GM12878 (cell line): ENCODE measurements around the gene TTLL13. TPM values are rescaled to one million over a fixed set of nuclear protein-coding genes. Genes with fewer than 3 reads are reported as not detected.

Experiments used
- ATAC-seq: fragments of 200-7000 bp; cut with Tn5 transposase; 3 replicates; pipeline ENCODE4 v1.9.1; 2020; ENCODE audit warnings: mild to moderate bottlenecking, moderate library complexity
- BruUV-seq: library from RNA; stranded (reverse); fragments of 400-500 nt; replicated peaks from 2 replicates; lab custom pipeline; 2021; lab: Mats Ljungman, UMichigan
- CTCF ChIA-PET: fragments of 300-600 bp; sonication (Branson Sonifier 250); formaldehyde crosslinking; extraction: SDS; loops from one replicate; lab custom pipeline; 2021; ENCODE audit warnings: inconsistent platforms; lab: Yijun Ruan, JAX
- POLR2A ChIA-PET: fragments of 350-600 bp; formaldehyde crosslinking; extraction: SDS; loops from one replicate; lab custom pipeline; 2021; ENCODE audit warnings: inconsistent platforms; lab: Charles Lee
- RAD21 ChIA-PET: fragments of 300-600 bp; sonication (Branson Sonifier 250); formaldehyde crosslinking; loops from one replicate; lab custom pipeline; 2023; ENCODE audit warnings: antibody characterized with exemption; ENCODE audit not compliant: unreplicated experiment; lab: Charles Lee
- SMC1A ChIA-PET: fragments of 300-600 bp; sonication (Branson Sonifier 250); formaldehyde crosslinking; loops from one replicate; lab custom pipeline; 2023; ENCODE audit not compliant: unreplicated experiment, uncharacterized antibody; lab: Charles Lee
- DNase-seq: peaks from one replicate; pipeline ENCODE4 v3.0.0-alpha.2; 2011; ENCODE audit warnings: low read depth, low spot score
- FAIRE-seq: peaks from 3 replicates; lab custom pipeline; 2011; peaks lifted over from hg19 to GRCh38; lab: Jason Lieb, UNC
- H2AFZ ChIP-seq: 2 replicates; pipeline ENCODE4 v1.6.0; 2011; ENCODE audit warnings: low read depth, low read length, control low read depth; ENCODE audit not compliant: control insufficient read depth
- H3K27ac ChIP-seq: 2 replicates; pipeline ENCODE4 v1.5.1; 2011; ENCODE audit warnings: control low read depth; ENCODE audit not compliant: control insufficient read depth, insufficient read depth
- H3K27me3 ChIP-seq, 2 experiments: replicated peaks in 1 of 2; 2 replicates each; pipeline versions ENCODE4 v1.6.0 to v1.6.1; 2011; ENCODE audit warnings: low read length in 1 of 2; ENCODE audit not compliant: control insufficient read depth in 2 of 2, insufficient read depth in 2 of 2
- H3K36me3 ChIP-seq, 2 experiments: 2 replicates each; pipeline ENCODE4 v1.5.1; 2011; ENCODE audit warnings: low read length in 1 of 2; ENCODE audit not compliant: control insufficient read depth in 2 of 2, insufficient read depth in 2 of 2
- H3K4me1 ChIP-seq: 2 replicates; pipeline ENCODE4 v1.6.1; 2011; ENCODE audit warnings: mild to moderate bottlenecking, low read length, moderate library complexity, mixed read lengths; ENCODE audit not compliant: control insufficient read depth, insufficient read depth
- H3K4me2 ChIP-seq: 2 replicates; pipeline ENCODE4 v1.6.0; 2011; ENCODE audit warnings: control low read depth; ENCODE audit not compliant: control insufficient read depth, insufficient read depth
- H3K4me3 ChIP-seq: fragments of 200-600 bp; sonication (generic); 2 replicates; pipeline ENCODE4 v1.5.1; 2016
- H3K79me2 ChIP-seq: 2 replicates; pipeline ENCODE4 v1.6.0; 2011; ENCODE audit warnings: low read length; ENCODE audit not compliant: control insufficient read depth, insufficient read depth
- H3K9ac ChIP-seq: 2 replicates; pipeline ENCODE4 v1.8.0; 2011; ENCODE audit warnings: low read length, control low read depth, mixed read lengths; ENCODE audit not compliant: control insufficient read depth, insufficient read depth
- H3K9me3 ChIP-seq: replicated peaks from 3 replicates; pipeline ENCODE4 v1.5.1; 2011; ENCODE audit warnings: mild to moderate bottlenecking, low read length; ENCODE audit not compliant: control insufficient read depth, insufficient read depth
- H4K20me1 ChIP-seq: 2 replicates; pipeline ENCODE4 v1.6.0; 2011; ENCODE audit not compliant: control insufficient read depth, insufficient read depth
- E4F1 ChIP-seq: fragments of 450-650 bp; IDR thresholded peaks from 2 replicates; pipeline ENCODE4 v1.6.1; 2018; ENCODE audit warnings: borderline replicate concordance, mild to moderate bottlenecking; ENCODE audit not compliant: partially characterized antibody
- FOS ChIP-seq: IDR thresholded peaks from 3 replicates; pipeline ENCODE4 v1.6.1; 2011; ENCODE audit warnings: borderline replicate concordance; ENCODE audit not compliant: insufficient read length; ENCODE audit errors: extremely low read depth
- HSF1 ChIP-seq: fragments of 150-350 bp; IDR thresholded peaks from 2 replicates; pipeline ENCODE4 v1.6.1; 2014; ENCODE audit warnings: mild to moderate bottlenecking, low read depth, low read length
- PAX5 ChIP-seq: IDR thresholded peaks from 2 replicates; pipeline ENCODE4 v1.6.1; 2011; ENCODE audit warnings: low read depth, low read length, borderline replicate concordance
- RAD21 ChIP-seq: IDR thresholded peaks from 2 replicates; pipeline ENCODE4 v1.6.1; 2011; ENCODE audit warnings: mild to moderate bottlenecking, low read depth, low read length, moderate library complexity; ENCODE audit not compliant: insufficient read depth
- SMARCA5 ChIP-seq: fragments of 450-650 bp; IDR thresholded peaks from 2 replicates; pipeline ENCODE4 v1.6.1; 2017; ENCODE audit warnings: mild to moderate bottlenecking
- SMC3 ChIP-seq: IDR thresholded peaks from 2 replicates; pipeline ENCODE4 v1.6.1; 2011; ENCODE audit warnings: low read length, improper control_type of control experiment, borderline replicate concordance
- SREBF2 ChIP-seq: IDR thresholded peaks from 2 replicates; pipeline ENCODE4 v1.6.1; 2012; ENCODE audit warnings: mild to moderate bottlenecking, low read length
- YY1 ChIP-seq: IDR thresholded peaks from 2 replicates; pipeline ENCODE4 v1.6.1; 2011; ENCODE audit warnings: low read depth, mild to moderate bottlenecking, low read length
- ZSCAN29 ChIP-seq: fragments of 450-650 bp; IDR thresholded peaks from 2 replicates; pipeline ENCODE4 v1.6.1; 2017; ENCODE audit warnings: mild to moderate bottlenecking, moderate library complexity
- WGBS: methylation state at CpG from one replicate; pipeline ENCODE4 v1.1.6; 2016; ENCODE audit warnings: low lambda C conversion rate; ENCODE audit not compliant: insufficient replicate concordance, insufficient coverage; ENCODE audit errors: missing lambda C conversion rate; 5-methylcytosine and 5-hydroxymethylcytosine counted together
- in situ Hi-C: fragments of 300-500 bp; cut with MboI; formaldehyde crosslinking; loops from 9 replicates; pipeline ENCODE4 v1.14.3; 2018; ENCODE audit warnings: mixed read lengths
- intact Hi-C: fragments of 100-400 bp; cut with micrococcal nuclease; formaldehyde crosslinking; loops from one replicate; pipeline ENCODE4 v1.14.2; 2022; ENCODE audit not compliant: unreplicated experiment
- polyA plus RNA-seq, 11 experiments: library from polyadenylated mRNA; depleted of rRNA in 4 of 11; unstranded in 6 of 11; stranded (reverse) in 5 of 11; fragments of >200 nt; fragmentation: Nextera tagmentation in 4 of 11; fragmentation: Illumina TruSeq in 1 of 11; extraction: Ambion mirVana in 4 of 11; extraction: Trizol in 1 of 11; gene quantifications; 1 replicate in 1 of 11; 2 replicates in 10 of 11; pipeline versions ENCODE4 v1.2.1 to v1.2.3, GENCODE V29; 2011 to 2016; ENCODE audit warnings: inconsistent platforms in 2 of 11, missing spikeins in 2 of 11, low read depth in 1 of 11
- total RNA-seq, 4 experiments: library from RNA; depleted of rRNA in 3 of 4; stranded (reverse); fragments of >200 nt in 3 of 4; fragmentation: Illumina TruSeq in 1 of 4; extraction: Trizol in 1 of 4; gene quantifications; 2 replicates each; pipeline versions ENCODE4 v1.2.1 to v1.2.3, GENCODE V29; 2013 to 2021
- TF ChIP-seq, protein P1 (sequence below), 3 experiments: IDR thresholded peaks in 2 of 3; conservative IDR thresholded peaks in 1 of 3; 2 replicates each; pipeline ENCODE4 v1.5.1; 2011; ENCODE audit warnings: low read depth in 3 of 3, low read length in 3 of 3, mild to moderate bottlenecking in 3 of 3, control low read depth in 2 of 3, moderate library complexity in 2 of 3, inconsistent platforms in 1 of 3, mixed read lengths in 1 of 3; ENCODE audit not compliant: control insufficient read depth in 2 of 3, insufficient read depth in 1 of 3; ENCODE audit errors: extremely low read depth in 1 of 3

The TTLL13 gene
- total and polyA plus RNA-seq, 10 of the 15 experiments (the other 5 are each of a cell fraction or from before 2014, with no cell fraction given), result 0.03 to 0.32 (median 0.13) TPM; not detected in 1

DNA sequence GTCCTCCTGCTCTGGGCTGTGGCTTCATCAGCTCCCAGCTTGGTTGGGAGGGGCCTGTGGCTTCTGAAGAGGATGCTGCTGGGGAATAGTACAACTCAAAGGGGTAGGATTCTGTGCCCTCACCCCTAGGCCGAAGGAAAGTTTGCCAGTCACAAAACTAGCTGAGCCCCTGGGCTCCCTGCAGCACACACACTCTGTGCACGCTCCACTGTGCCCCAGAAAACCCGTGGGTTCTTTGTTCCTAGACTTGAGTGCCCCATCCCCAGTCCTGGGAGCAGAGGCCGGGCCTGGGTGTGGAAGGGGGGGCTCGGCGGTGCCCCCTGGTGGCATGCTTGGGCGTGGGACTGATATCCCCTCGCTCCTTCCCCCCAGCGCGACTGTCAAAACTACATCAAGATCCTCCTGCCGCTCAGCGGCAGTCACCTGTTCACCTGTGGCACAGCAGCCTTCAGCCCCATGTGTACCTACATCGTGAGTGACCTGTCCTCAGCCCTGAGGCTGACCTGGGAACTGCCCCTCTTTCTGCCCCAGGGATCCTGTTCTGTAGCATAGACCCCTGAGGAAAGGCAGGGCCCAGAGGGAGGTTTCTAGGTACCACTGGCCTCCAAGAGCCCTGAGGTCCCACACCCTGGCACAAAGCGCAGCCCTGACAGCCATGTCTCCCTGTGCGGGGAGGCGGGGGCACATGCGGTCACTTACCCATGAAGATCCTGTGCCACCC lies 29.8 kb upstream of the TTLL13 start:
- POLR2A ChIA-PET, result interaction anchor here (1.5 to 2.2 kb wide), 4 partner anchors 16 to 58 kb away, joined by 5 to 8 read pairs (median 6); partner anchors contain the start of gene SEMA4B
- CTCF ChIA-PET, result interaction anchor here (0.7 to 4.2 kb wide), 12 partner anchors 11 to 77 kb away, joined by 3 to 40 read pairs (median 6); partner anchors contain the start of genes CIB1, GDPGP1 and SEMA4B
- H3K27me3 ChIP-seq, result no peaks in the 10 kb centered on the region
- H3K4me1 ChIP-seq, result peaks cover 2% of the 10 kb centered on the region; the same call in 1 of the 2 replicates
- H3K9me3 ChIP-seq, result no peaks in the 10 kb centered on the region
- ATAC-seq (peak; percentile 92), FAIRE-seq (no peak), DNase-seq (no peak)
- H3K36me3 ChIP-seq, result peaks cover 0 to 13% of the 10 kb centered on the region in 2 experiments; a peak in 1 of 4 replicates
- no peaks in the 10 kb centered on the region for H3K79me2 ChIP-seq
- H3K4me3 ChIP-seq, result no peak overlapping the region
- H4K20me1 ChIP-seq, result no peaks in the 10 kb centered on the region; the same call in 1 of the 2 replicates
- no peak overlapping the region for H2AFZ ChIP-seq
- intact Hi-C loops (no loop called here), in situ Hi-C loops (loop anchor here (5.0 kb wide), 1 partner anchor 57 kb away; no protein-coding TSS in a partner anchor)
- SMC1A ChIA-PET, result interaction anchor here (1.0 to 3.0 kb wide), 8 partner anchors 11 to 76 kb away, joined by 3 to 10 read pairs (median 3); no protein-coding TSS in a partner anchor
- WGBS, result 66% methylated on average over 17 of the region's 17 CpGs
- TF ChIP-seq SMARCA5 (no peak), FOS (no peak), ZSCAN29 (no peak), YY1 (0 out of 2 replicates have a peak, but pooled peaks have one; percentile 41), HSF1 (no peak), SMC3 (peak; percentile 85), PAX5 (no peak), SREBF2 (no peak), RAD21 (peak; percentile 58), E4F1 (no peak)
- TF ChIP-seq, protein P1, sequence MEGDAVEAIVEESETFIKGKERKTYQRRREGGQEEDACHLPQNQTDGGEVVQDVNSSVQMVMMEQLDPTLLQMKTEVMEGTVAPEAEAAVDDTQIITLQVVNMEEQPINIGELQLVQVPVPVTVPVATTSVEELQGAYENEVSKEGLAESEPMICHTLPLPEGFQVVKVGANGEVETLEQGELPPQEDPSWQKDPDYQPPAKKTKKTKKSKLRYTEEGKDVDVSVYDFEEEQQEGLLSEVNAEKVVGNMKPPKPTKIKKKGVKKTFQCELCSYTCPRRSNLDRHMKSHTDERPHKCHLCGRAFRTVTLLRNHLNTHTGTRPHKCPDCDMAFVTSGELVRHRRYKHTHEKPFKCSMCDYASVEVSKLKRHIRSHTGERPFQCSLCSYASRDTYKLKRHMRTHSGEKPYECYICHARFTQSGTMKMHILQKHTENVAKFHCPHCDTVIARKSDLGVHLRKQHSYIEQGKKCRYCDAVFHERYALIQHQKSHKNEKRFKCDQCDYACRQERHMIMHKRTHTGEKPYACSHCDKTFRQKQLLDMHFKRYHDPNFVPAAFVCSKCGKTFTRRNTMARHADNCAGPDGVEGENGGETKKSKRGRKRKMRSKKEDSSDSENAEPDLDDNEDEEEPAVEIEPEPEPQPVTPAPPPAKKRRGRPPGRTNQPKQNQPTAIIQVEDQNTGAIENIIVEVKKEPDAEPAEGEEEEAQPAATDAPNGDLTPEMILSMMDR (IDR thresholded peaks at IDR 0.05 in 2 of 3, conservative IDR thresholded peaks at IDR 0.05 in 1 of 3; ENCODE audit: control insufficient read depth in 2 of 3, extremely low read depth in 1 of 3, insufficient read depth in 1 of 3, low read depth in 3 of 3, low read length in 3 of 3), result peak; percentile 58 to 82 (median 69)
- H3K27ac ChIP-seq, result no peak overlapping the region
- H3K9ac ChIP-seq, result no peak overlapping the region
- BruUV-seq, result no TSS peak
- no peak overlapping the region for H3K4me2 ChIP-seq
- RAD21 ChIA-PET, result interaction anchor here (0.7 to 3.6 kb wide), 4 partner anchors 13 to 57 kb away, joined by 3 to 25 read pairs (median 4); partner anchors contain the start of gene SEMA4B
